Measurements from ENCODE around the gene ADARB2.
"Not testable (repeated sequence)": the region's sequence is repeated elsewhere in the genome, so short reads cannot be mapped to it uniquely, and the experiment has no call there.

ADARB2 gene

GRCh38 chr10:1538531-1539061, 198.7 kb downstream of the ADARB2 start:
- DNase-seq = no peak

GRCh38 chr10:1538121-1538520, 199.2 kb downstream of the ADARB2 start:
- no peak for DNase-seq

- not testable (repeated sequence) for DNase-seq
These were observed 199.9 kb downstream of the ADARB2 start for GRCh38 chr10:1537449-1537848.

GRCh38 chr10:1536341-1536740, 201.0 kb downstream of the ADARB2 start:
- DNase-seq = no peak

- DNase-seq = no peak
These were observed 201.9 kb downstream of the ADARB2 start for GRCh38 chr10:1535301-1535965.

- no peak for DNase-seq
These were observed 202.5 kb downstream of the ADARB2 start for GRCh38 chr10:1534820-1535219.

GRCh38 chr10:1532636-1533035, 204.7 kb downstream of the ADARB2 start:
- DNase-seq = no peak

GRCh38 chr10:1531883-1532597, 205.3 kb downstream of the ADARB2 start:
- DNase-seq = no peak

- DNase-seq = no peak
These were observed 206.3 kb downstream of the ADARB2 start for GRCh38 chr10:1530871-1531517.

GRCh38 chr10:1529806-1530413, 207.4 kb downstream of the ADARB2 start:
- DNase-seq = no peak

GRCh38 chr10:1527951-1528350, 209.4 kb downstream of the ADARB2 start:
- DNase-seq = no peak

GRCh38 chr10:1526436-1527055, 210.8 kb downstream of the ADARB2 start:
- no peak for DNase-seq

GRCh38 chr10:1525354-1526162, 211.8 kb downstream of the ADARB2 start:
- DNase-seq = no peak

GRCh38 chr10:1524540-1524939, 212.8 kb downstream of the ADARB2 start:
- DNase-seq = no peak

- DNase-seq = no peak
These were observed 214.1 kb downstream of the ADARB2 start for GRCh38 chr10:1523221-1523620.

- no peak for DNase-seq
These were observed 215.1 kb downstream of the ADARB2 start for GRCh38 chr10:1522237-1522636.

- no peak for DNase-seq
These were observed 215.6 kb downstream of the ADARB2 start for GRCh38 chr10:1521741-1522140.

GRCh38 chr10:1520909-1521565, 216.3 kb downstream of the ADARB2 start:
- no peak for DNase-seq

- DNase-seq = no peak
These were observed 217.9 kb downstream of the ADARB2 start for GRCh38 chr10:1519391-1519790.

GRCh38 chr10:1517684-1518083, 219.6 kb downstream of the ADARB2 start:
- DNase-seq = no peak

- DNase-seq = no peak
These were observed 220.7 kb downstream of the ADARB2 start for GRCh38 chr10:1516492-1517165.

Data from GF-D8 (cell line).